ENCODE results near the gene CRYGS.

DNA sequence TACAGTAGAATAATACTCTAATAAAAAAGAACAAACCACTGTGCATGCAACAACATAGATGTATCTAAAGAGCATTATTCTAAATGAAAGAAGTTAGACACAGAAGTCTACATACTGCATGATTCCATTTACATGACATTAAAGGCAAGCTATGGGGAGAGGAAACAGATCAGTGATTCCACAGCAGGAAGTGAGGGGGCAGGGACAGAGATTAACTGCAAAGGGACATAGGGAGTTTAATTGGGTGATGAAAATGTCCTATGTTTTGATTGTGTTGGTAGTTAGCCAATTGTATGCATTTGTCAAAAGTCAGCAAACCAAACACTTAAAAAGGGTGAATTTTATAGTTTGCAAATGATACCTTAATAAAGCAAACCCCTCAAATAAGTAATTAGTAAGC is 13.8 kb downstream of the CRYGS start:
- TF ChIP-seq, protein P1, sequence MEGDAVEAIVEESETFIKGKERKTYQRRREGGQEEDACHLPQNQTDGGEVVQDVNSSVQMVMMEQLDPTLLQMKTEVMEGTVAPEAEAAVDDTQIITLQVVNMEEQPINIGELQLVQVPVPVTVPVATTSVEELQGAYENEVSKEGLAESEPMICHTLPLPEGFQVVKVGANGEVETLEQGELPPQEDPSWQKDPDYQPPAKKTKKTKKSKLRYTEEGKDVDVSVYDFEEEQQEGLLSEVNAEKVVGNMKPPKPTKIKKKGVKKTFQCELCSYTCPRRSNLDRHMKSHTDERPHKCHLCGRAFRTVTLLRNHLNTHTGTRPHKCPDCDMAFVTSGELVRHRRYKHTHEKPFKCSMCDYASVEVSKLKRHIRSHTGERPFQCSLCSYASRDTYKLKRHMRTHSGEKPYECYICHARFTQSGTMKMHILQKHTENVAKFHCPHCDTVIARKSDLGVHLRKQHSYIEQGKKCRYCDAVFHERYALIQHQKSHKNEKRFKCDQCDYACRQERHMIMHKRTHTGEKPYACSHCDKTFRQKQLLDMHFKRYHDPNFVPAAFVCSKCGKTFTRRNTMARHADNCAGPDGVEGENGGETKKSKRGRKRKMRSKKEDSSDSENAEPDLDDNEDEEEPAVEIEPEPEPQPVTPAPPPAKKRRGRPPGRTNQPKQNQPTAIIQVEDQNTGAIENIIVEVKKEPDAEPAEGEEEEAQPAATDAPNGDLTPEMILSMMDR (IDR thresholded peaks at IDR 0.05; ENCODE audit: low read length): no peak
- TF ChIP-seq EZH2 (optimal IDR thresholded peaks at IDR 0.05; ENCODE audit: low read depth, low read length): no peak

Measured in MM.1S (cell line).